Mucosa of descending colon (tissue), 3 donors: ENCODE measurements around the gene PRND. TPM values are rescaled to one million over a fixed set of nuclear protein-coding genes. Genes with fewer than 3 reads are reported as not detected.

Experiments used
- ATAC-seq: fragments of 200-7000 bp; cut with Tn5 transposase; one replicate; pipeline ENCODE4 v1.9.1; 2020; ENCODE audit warnings: mild to moderate bottlenecking, moderate library complexity
- DNase-seq, 3 donors: peaks; one replicate each; pipeline ENCODE4 v3.0.0-alpha.2; 2020
- H3K36me3 ChIP-seq: fragments of 200-600 bp; one replicate; pipeline ENCODE4 v1.8.0; 2021; ENCODE audit warnings: low read depth, mild to moderate bottlenecking
- H3K4me1 ChIP-seq: fragments of 200-600 bp; one replicate; pipeline ENCODE4 v1.8.0; 2021; ENCODE audit warnings: low read depth, mild to moderate bottlenecking
- H3K4me3 ChIP-seq: fragments of 200-600 bp; one replicate; pipeline ENCODE4 v1.8.0; 2021; ENCODE audit warnings: mild to moderate bottlenecking
- H3K9me3 ChIP-seq: fragments of 200-600 bp; one replicate; pipeline ENCODE4 v1.8.0; 2021; ENCODE audit warnings: mild to moderate bottlenecking
- CTCF ChIP-seq: fragments of 200-600 bp; IDR thresholded peaks from one replicate; pipeline ENCODE4 v1.8.0; 2022; ENCODE audit warnings: antibody characterized with exemption, mild to moderate bottlenecking
- intact Hi-C, 2 donors: fragments of 100-400 bp; cut with DNase I in 1 of 2; cut with micrococcal nuclease in 1 of 2; formaldehyde crosslinking; loops; one replicate each; pipeline versions ENCODE4 v1.11.0 to v1.11.1; 2022; cut with DNase I, micrococcal nuclease
- total RNA-seq, 3 donors: library from RNA; stranded (reverse); fragmentation: NEBNext Ultra II Directional in 2 of 3; extraction: Animal tissue kit (Norgen Biotek cat#: 25700) in 2 of 3; gene quantifications; one replicate each; pipeline versions ENCODE4 v1.2.1 to v1.2.4, GENCODE V29; 2021 to 2023
- donor health status: DM: no; HTN: no; CAD: no; lungs with moderate emphysema.
- donor health status: DM: no; HTN: no; CAD: no.
- donor health status: DM: no; HTN: yes; CAD: no.

The PRND gene
- total RNA-seq, 3 donors from 2014 or later, result 0.22 to 0.27 TPM; not detected in 1

GRCh38 chr20:4728120-4728760 lies 6.5 kb downstream of the PRND start:
- Histone ChIP-seq H3K4me3 (no peak overlapping the region), H3K9me3 (no peaks in the 10 kb centered on the region), H3K36me3 (no peaks in the 10 kb centered on the region), H3K4me1 (no peaks in the 10 kb centered on the region)
- DNase-seq (no peak), ATAC-seq (no peak)
- no peak for TF ChIP-seq CTCF
- intact Hi-C loops, result no loop called here

GRCh38 chr20:4729265-4729664 lies 7.6 kb downstream of the PRND start:
- TF ChIP-seq CTCF, result no peak
- Histone ChIP-seq H3K4me1 (no peaks in the 10 kb centered on the region), H3K9me3 (no peaks in the 10 kb centered on the region), H3K36me3 (no peaks in the 10 kb centered on the region), H3K4me3 (no peak overlapping the region)
- ATAC-seq (no peak), DNase-seq (no peak)
- intact Hi-C loops, result no loop called here

- no peak overlapping the region for H3K4me3 ChIP-seq
- H3K36me3 ChIP-seq, result no peaks in the 10 kb centered on the region
- intact Hi-C loops, result no loop called here
- no peak for TF ChIP-seq CTCF
- H3K4me1 ChIP-seq, result no peaks in the 10 kb centered on the region
- DNase-seq (no peak), ATAC-seq (no peak)
- H3K9me3 ChIP-seq, result no peaks in the 10 kb centered on the region
Observed at GRCh38 chr20:4730780-4731179, 9.1 kb downstream of the PRND start.

- Histone ChIP-seq H3K4me1 (no peaks in the 10 kb centered on the region), H3K36me3 (no peaks in the 10 kb centered on the region), H3K4me3 (no peak overlapping the region), H3K9me3 (no peaks in the 10 kb centered on the region)
- no peak for TF ChIP-seq CTCF
- intact Hi-C loops, result no loop called here
- DNase-seq (no peak), ATAC-seq (no peak)
Observed at GRCh38 chr20:4736875-4737274, 15.2 kb downstream of the PRND start.

GRCh38 chr20:4737857-4738627 lies 16.3 kb downstream of the PRND start:
- no peaks in the 10 kb centered on the region for H3K36me3 ChIP-seq
- H3K9me3 ChIP-seq, result no peaks in the 10 kb centered on the region
- TF ChIP-seq CTCF, result no peak
- intact Hi-C loops, result no loop called here
- no peak for DNase-seq
- H3K4me1 ChIP-seq, result no peaks in the 10 kb centered on the region
- no peak for ATAC-seq
- no peak overlapping the region for H3K4me3 ChIP-seq
